ENCODE measurements around the gene EPB41L4B. TPM values are rescaled to one million over a fixed set of nuclear protein-coding genes. Genes with fewer than 3 reads are reported as not detected.

Gene EPB41L4B
- total RNA-seq, 3 donors from 2014 or later, result 11.5 to 47.2 (median 16.0) TPM

GRCh38 chr9:109295221-109296130 is 25.4 kb downstream of the EPB41L4B start:
- Histone ChIP-seq H3K4me1 (peaks cover 0 to under 1% of the 10 kb centered on the region in 2 donors), H3K27ac (no peak overlapping the region), H3K9me3 (no peaks in the 10 kb centered on the region), H3K27me3 (no peaks in the 10 kb centered on the region), H3K4me3 (no peak overlapping the region), H3K36me3 (no peaks in the 10 kb centered on the region)
- TF ChIP-seq CTCF (IDR thresholded peaks at IDR 0.05) (no peak), POLR2AphosphoS5 (IDR thresholded peaks at IDR 0.05) (no peak), POLR2A (IDR thresholded peaks at IDR 0.05) (no peak)
- intact Hi-C loops (cut with DNase I; ENCODE audit: low total_unique reads), result no loop called here
- DNase-seq (ENCODE audit: low spot score in 2 of 2), result no peak

GRCh38 chr9:109290385-109290784 is 30.5 kb downstream of the EPB41L4B start:
- Histone ChIP-seq H3K4me1 (peaks cover 0 to 17% of the 10 kb centered on the region in 2 donors), H3K27me3 (no peaks in the 10 kb centered on the region), H3K27ac (peak overlapping the region; percentile 55 to 75)

GRCh38 chr9:109289931-109290330 is 30.9 kb downstream of the EPB41L4B start:
- Histone ChIP-seq H3K9me3 (no peaks in the 10 kb centered on the region), H3K36me3 (no peaks in the 10 kb centered on the region), H3K4me3 (no peak overlapping the region), H3K4me1 (peaks cover 0 to 17% of the 10 kb centered on the region in 2 donors), H3K27ac (peak overlapping the region; percentile 55 to 75), H3K27me3 (no peaks in the 10 kb centered on the region)
- TF ChIP-seq POLR2AphosphoS5 (IDR thresholded peaks at IDR 0.05), result no peak
- peak in 1 of 3 donors; percentile 23 for TF ChIP-seq CTCF (IDR thresholded peaks at IDR 0.05)
- TF ChIP-seq POLR2A (IDR thresholded peaks at IDR 0.05), result no peak
- intact Hi-C loops (cut with DNase I; ENCODE audit: low total_unique reads), result no loop called here
- DNase-seq (ENCODE audit: low spot score in 2 of 2), result peak in 1 of 2 donors; percentile 33

More at GRCh38 chr9:109290385-109290784, 30.5 kb downstream of the EPB41L4B start:
- DNase-seq (ENCODE audit: low spot score in 2 of 2), result no peak
- no peak overlapping the region for H3K4me3 ChIP-seq
- no peaks in the 10 kb centered on the region for H3K36me3 ChIP-seq
- TF ChIP-seq CTCF (IDR thresholded peaks at IDR 0.05) (no peak), POLR2A (IDR thresholded peaks at IDR 0.05) (no peak), POLR2AphosphoS5 (IDR thresholded peaks at IDR 0.05) (no peak)
- intact Hi-C loops (cut with DNase I; ENCODE audit: low total_unique reads), result no loop called here
- H3K9me3 ChIP-seq, result no peaks in the 10 kb centered on the region

- H3K27ac ChIP-seq, result peak overlapping the region; percentile 55 to 75
- TF ChIP-seq CTCF (IDR thresholded peaks at IDR 0.05) (no peak), POLR2AphosphoS5 (IDR thresholded peaks at IDR 0.05) (no peak), POLR2A (IDR thresholded peaks at IDR 0.05) (no peak)
- DNase-seq (ENCODE audit: low spot score in 2 of 2), result peak in 1 of 2 donors; percentile 23
- no peaks in the 10 kb centered on the region for H3K27me3 ChIP-seq
- no peaks in the 10 kb centered on the region for H3K9me3 ChIP-seq
- peaks cover 0 to 17% of the 10 kb centered on the region in 2 donors for H3K4me1 ChIP-seq
- no peaks in the 10 kb centered on the region for H3K36me3 ChIP-seq
- intact Hi-C loops (cut with DNase I; ENCODE audit: low total_unique reads), result no loop called here
- H3K4me3 ChIP-seq, result no peak overlapping the region
These were observed 31.7 kb downstream of the EPB41L4B start for GRCh38 chr9:109289186-109289585.

- TF ChIP-seq POLR2AphosphoS5 (IDR thresholded peaks at IDR 0.05) (no peak), CTCF (IDR thresholded peaks at IDR 0.05) (no peak), POLR2A (IDR thresholded peaks at IDR 0.05) (no peak)
- intact Hi-C loops (cut with DNase I; ENCODE audit: low total_unique reads), result no loop called here
- H3K9me3 ChIP-seq, result no peaks in the 10 kb centered on the region
- H3K27ac ChIP-seq, result no peak overlapping the region
- DNase-seq (ENCODE audit: low spot score in 2 of 2), result no peak
- no peaks in the 10 kb centered on the region for H3K36me3 ChIP-seq
- no peaks in the 10 kb centered on the region for H3K27me3 ChIP-seq
- peaks cover 0 to 17% of the 10 kb centered on the region in 2 donors for H3K4me1 ChIP-seq
- H3K4me3 ChIP-seq, result no peak overlapping the region
These were observed 33.9 kb downstream of the EPB41L4B start for GRCh38 chr9:109286981-109287380.

Data from breast epithelium (tissue), 4 donors.